HG03442 (cell line): ENCODE results near the gene IDUA.

ENCODE experiments used
- ATAC-seq: cut with Tn5 transposase; IDR thresholded peaks from one replicate; pipeline ENCODE4 v1.9.1; 2021; ENCODE audit warnings: mild to moderate bottlenecking, moderate library complexity; ENCODE audit not compliant: unreplicated experiment

The IDUA gene

GRCh38 chr4:985123-985830 is 1.6 kb upstream of the IDUA start:
- no peak for ATAC-seq

GRCh38 chr4:986428-986878 is 391 bp upstream of the IDUA start:
- peak; percentile 7 for ATAC-seq

- no peak for ATAC-seq
Observed at GRCh38 chr4:987624-988513, 1.0 kb downstream of the IDUA start.

GRCh38 chr4:988726-989721 is 2.2 kb downstream of the IDUA start:
- no peak for ATAC-seq

- ATAC-seq = no peak
Observed at GRCh38 chr4:989722-990471, 3.1 kb downstream of the IDUA start.

- ATAC-seq = no peak
Observed at GRCh38 chr4:990746-991367, 4.0 kb downstream of the IDUA start.

GRCh38 chr4:991451-992296 is 4.8 kb downstream of the IDUA start:
- ATAC-seq = no peak

GRCh38 chr4:992297-993110 is 5.7 kb downstream of the IDUA start:
- no peak for ATAC-seq

GRCh38 chr4:993111-994029 is 6.5 kb downstream of the IDUA start, which contains the start of gene SLC26A1:
SLC26A1 (minus strand) TSS chr4:993404; CDS start chr4:991703, 1,701 bp downstream.
- no peak for ATAC-seq

GRCh38 chr4:995311-996026 is 8.6 kb downstream of the IDUA start:
- no peak for ATAC-seq

- no peak for ATAC-seq
Observed at GRCh38 chr4:996030-996996, 9.5 kb downstream of the IDUA start.

GRCh38 chr4:996997-997374 is 10.1 kb downstream of the IDUA start:
- no peak for ATAC-seq

- ATAC-seq = no peak
Observed at GRCh38 chr4:997375-998071, 10.7 kb downstream of the IDUA start.

GRCh38 chr4:998096-998691 is 11.3 kb downstream of the IDUA start:
- ATAC-seq = no peak
